Loucy (cell line): Measurements from ENCODE around the gene NECAB3.

ENCODE experiments used
- H2AFZ ChIP-seq: fragments of 200-600 bp; sonication (generic); 2 replicates; pipeline ENCODE4 v1.6.0; 2016; ENCODE audit warnings: antibody characterized with exemption, mild to moderate bottlenecking, low read length, moderate library complexity
- H3F3A ChIP-seq: fragments of 200-600 bp; 2 replicates; pipeline ENCODE4 v1.6.0; 2016; ENCODE audit warnings: antibody characterized with exemption, low read depth, mild to moderate bottlenecking
- H3K27me3 ChIP-seq: fragments of 200-600 bp; sonication (generic); 2 replicates; pipeline ENCODE4 v1.6.1; 2014; ENCODE audit warnings: low read length, mild to moderate bottlenecking; ENCODE audit not compliant: insufficient read depth, poor library complexity, severe bottlenecking
- H3K36me3 ChIP-seq: fragments of 200-600 bp; sonication (generic); 2 replicates; pipeline ENCODE4 v1.6.1; 2016; ENCODE audit warnings: low read length; ENCODE audit not compliant: insufficient read depth
- H3K4me1 ChIP-seq: fragments of 200-600 bp; sonication (generic); 2 replicates; pipeline ENCODE4 v1.5.1; 2014; ENCODE audit warnings: low read length, mild to moderate bottlenecking; ENCODE audit not compliant: insufficient read depth, poor library complexity, severe bottlenecking
- H3K4me2 ChIP-seq: fragments of 200-600 bp; sonication (generic); 2 replicates; pipeline ENCODE4 v1.6.0; 2014; ENCODE audit warnings: antibody characterized with exemption, low read length, low read depth, mild to moderate bottlenecking; ENCODE audit not compliant: poor library complexity, severe bottlenecking
- H3K4me3 ChIP-seq: fragments of 200-600 bp; sonication (generic); 2 replicates; pipeline ENCODE4 v1.5.1; 2014; ENCODE audit warnings: low read length, mild to moderate bottlenecking, mixed read lengths; ENCODE audit not compliant: poor library complexity, severe bottlenecking
- H3K79me2 ChIP-seq: fragments of 200-600 bp; sonication (generic); 2 replicates; pipeline ENCODE4 v1.6.1; 2014; ENCODE audit warnings: low read length; ENCODE audit not compliant: insufficient read depth
- H3K9ac ChIP-seq: fragments of 200-600 bp; sonication (generic); 2 replicates; pipeline ENCODE4 v1.6.0; 2014; ENCODE audit warnings: mild to moderate bottlenecking, low read depth, low read length, moderate library complexity; ENCODE audit not compliant: poor library complexity, severe bottlenecking
- H3K9me2 ChIP-seq: fragments of 200-600 bp; sonication (generic); replicated peaks from 2 replicates; pipeline ENCODE4 v1.6.1; 2016; ENCODE audit warnings: low read depth, low read length, mixed read lengths
- H3K9me3 ChIP-seq: fragments of 200-600 bp; sonication (generic); 2 replicates; pipeline ENCODE4 v1.6.1; 2014; ENCODE audit warnings: mild to moderate bottlenecking, antibody characterized with exemption, low read length, low read depth; ENCODE audit not compliant: insufficient read depth
- H4K20me1 ChIP-seq: fragments of 200-600 bp; sonication (generic); 2 replicates; pipeline ENCODE4 v1.6.0; 2014; ENCODE audit warnings: antibody characterized with exemption, low read length, mild to moderate bottlenecking; ENCODE audit not compliant: insufficient read depth, poor library complexity, severe bottlenecking
- EZH2phosphoT487 ChIP-seq: fragments of 200-600 bp; IDR thresholded peaks from 2 replicates; pipeline ENCODE4 v1.6.1; 2018; ENCODE audit warnings: antibody characterized with exemption, mild to moderate bottlenecking, moderate library complexity, borderline replicate concordance
- TF ChIP-seq, protein P1 (sequence below): fragments of 200-600 bp; sonication (generic); conservative IDR thresholded peaks from 2 replicates; pipeline ENCODE4 v1.5.1; 2014; ENCODE audit warnings: mild to moderate bottlenecking, antibody characterized with exemption, low read length

Gene NECAB3

GRCh38 chr20:33693741-33694638 is 19.8 kb upstream of the NECAB3 start:
- H2AFZ ChIP-seq, result no peak overlapping the region
- no peaks in the 10 kb centered on the region for H3K9me2 ChIP-seq
- no peaks in the 10 kb centered on the region for H3K9me3 ChIP-seq
- TF ChIP-seq EZH2phosphoT487, result no peak
- TF ChIP-seq, protein P1, sequence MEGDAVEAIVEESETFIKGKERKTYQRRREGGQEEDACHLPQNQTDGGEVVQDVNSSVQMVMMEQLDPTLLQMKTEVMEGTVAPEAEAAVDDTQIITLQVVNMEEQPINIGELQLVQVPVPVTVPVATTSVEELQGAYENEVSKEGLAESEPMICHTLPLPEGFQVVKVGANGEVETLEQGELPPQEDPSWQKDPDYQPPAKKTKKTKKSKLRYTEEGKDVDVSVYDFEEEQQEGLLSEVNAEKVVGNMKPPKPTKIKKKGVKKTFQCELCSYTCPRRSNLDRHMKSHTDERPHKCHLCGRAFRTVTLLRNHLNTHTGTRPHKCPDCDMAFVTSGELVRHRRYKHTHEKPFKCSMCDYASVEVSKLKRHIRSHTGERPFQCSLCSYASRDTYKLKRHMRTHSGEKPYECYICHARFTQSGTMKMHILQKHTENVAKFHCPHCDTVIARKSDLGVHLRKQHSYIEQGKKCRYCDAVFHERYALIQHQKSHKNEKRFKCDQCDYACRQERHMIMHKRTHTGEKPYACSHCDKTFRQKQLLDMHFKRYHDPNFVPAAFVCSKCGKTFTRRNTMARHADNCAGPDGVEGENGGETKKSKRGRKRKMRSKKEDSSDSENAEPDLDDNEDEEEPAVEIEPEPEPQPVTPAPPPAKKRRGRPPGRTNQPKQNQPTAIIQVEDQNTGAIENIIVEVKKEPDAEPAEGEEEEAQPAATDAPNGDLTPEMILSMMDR, result 0 out of 2 replicates have a peak, but pooled peaks have one; percentile 13
- no peaks in the 10 kb centered on the region for H3K27me3 ChIP-seq
- H3F3A ChIP-seq, result peaks cover 8% of the 10 kb centered on the region; the same call in 1 of the 2 replicates
- H3K4me3 ChIP-seq, result no peak overlapping the region
- no peak overlapping the region for H3K9ac ChIP-seq
- no peaks in the 10 kb centered on the region for H4K20me1 ChIP-seq
- peaks cover 12% of the 10 kb centered on the region for H3K4me1 ChIP-seq
- no peaks in the 10 kb centered on the region for H3K79me2 ChIP-seq
- H3K36me3 ChIP-seq, result no peaks in the 10 kb centered on the region
- no peak overlapping the region for H3K4me2 ChIP-seq

DNA sequence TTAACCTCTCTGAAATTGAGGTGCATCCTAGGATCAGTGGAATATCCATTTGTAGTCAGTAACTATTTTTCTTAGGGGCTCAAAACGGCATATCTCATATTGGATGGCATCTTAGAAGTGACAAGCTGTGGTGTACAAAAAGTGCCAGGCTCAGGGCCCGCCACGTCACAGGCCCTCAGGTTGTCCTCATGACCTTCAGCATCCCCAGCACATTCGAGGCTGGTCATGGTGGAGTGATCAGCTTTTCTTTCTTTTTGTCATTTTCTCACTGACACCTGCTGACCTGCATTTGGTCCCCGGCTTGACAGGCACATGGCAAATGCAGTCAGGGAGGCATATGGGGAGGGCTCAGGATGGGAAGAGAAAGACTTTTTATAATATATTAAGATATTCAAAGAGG is 19.1 kb upstream of the NECAB3 start:
- Histone ChIP-seq H3K36me3 (no peaks in the 10 kb centered on the region), H3K9ac (no peak overlapping the region), H3K4me2 (no peak overlapping the region), H4K20me1 (no peaks in the 10 kb centered on the region), H2AFZ (no peak overlapping the region), H3K4me1 (peaks cover 17% of the 10 kb centered on the region), H3K9me2 (no peaks in the 10 kb centered on the region), H3F3A (peaks cover 8% of the 10 kb centered on the region; the same call in 1 of the 2 replicates), H3K4me3 (no peak overlapping the region), H3K79me2 (no peaks in the 10 kb centered on the region), H3K27me3 (no peaks in the 10 kb centered on the region), H3K9me3 (no peaks in the 10 kb centered on the region)
- TF ChIP-seq, protein P1, result no peak
- no peak for TF ChIP-seq EZH2phosphoT487

- H3K4me2 ChIP-seq, result peak overlapping the region; percentile 69
- peaks cover 28% of the 10 kb centered on the region for H3K4me1 ChIP-seq
- H3K4me3 ChIP-seq, result peak overlapping the region; percentile 56
- H3K9me2 ChIP-seq, result no peaks in the 10 kb centered on the region
- H2AFZ ChIP-seq, result no peak overlapping the region
- H3K36me3 ChIP-seq, result no peaks in the 10 kb centered on the region
- peaks cover 8% of the 10 kb centered on the region; the same call in 1 of the 2 replicates for H3F3A ChIP-seq
- H3K27me3 ChIP-seq, result no peaks in the 10 kb centered on the region
- TF ChIP-seq EZH2phosphoT487, result no peak
- TF ChIP-seq, protein P1, result no peak
- H3K9ac ChIP-seq, result peak overlapping the region; percentile 44
- H4K20me1 ChIP-seq, result peaks cover 2% of the 10 kb centered on the region
- H3K79me2 ChIP-seq, result peaks cover 7% of the 10 kb centered on the region
- no peaks in the 10 kb centered on the region for H3K9me3 ChIP-seq
These were observed 15.7 kb upstream of the NECAB3 start for GRCh38 chr20:33689973-33690372.
